GM06990 (cell line): ENCODE results near the gene MFAP3.

ENCODE experiments used
- DNase-seq: peaks from one replicate; pipeline ENCODE4 v3.0.0-alpha.2; 2011; ENCODE audit not compliant: insufficient read length; ENCODE audit errors: extremely low read depth
- H3K27me3 ChIP-seq: replicated peaks from 2 replicates; pipeline ENCODE4 v1.6.0; 2011; ENCODE audit warnings: low read length; ENCODE audit not compliant: control insufficient read depth, insufficient read depth
- H3K36me3 ChIP-seq: 2 replicates; pipeline ENCODE4 v1.5.1; 2011; ENCODE audit warnings: low read length; ENCODE audit not compliant: control insufficient read depth, insufficient read depth
- H3K4me3 ChIP-seq: replicated peaks from 2 replicates; pipeline ENCODE4 v1.5.1; 2011; ENCODE audit warnings: low read depth, mild to moderate bottlenecking, control low read depth, low read length
- CTCF ChIP-seq: IDR thresholded peaks from 2 replicates; pipeline ENCODE4 v1.5.1; 2011; ENCODE audit warnings: low read length, control low read depth, mild to moderate bottlenecking, inconsistent platforms; ENCODE audit not compliant: insufficient read depth, poor library complexity, severe bottlenecking

Gene MFAP3

GRCh38 chr5:154084062-154084639 lies 45.4 kb downstream of the MFAP3 start:
- Histone ChIP-seq H3K36me3 (no peaks in the 10 kb centered on the region), H3K27me3 (no peaks in the 10 kb centered on the region), H3K4me3 (no peak overlapping the region)
- no peak for DNase-seq
- no peak for TF ChIP-seq CTCF

GRCh38 chr5:154086146-154086545 lies 47.4 kb downstream of the MFAP3 start:
- no peak for DNase-seq
- H3K27me3 ChIP-seq: no peaks in the 10 kb centered on the region
- no peak overlapping the region for H3K4me3 ChIP-seq
- no peaks in the 10 kb centered on the region for H3K36me3 ChIP-seq
- TF ChIP-seq CTCF: no peak

GRCh38 chr5:154086641-154087040 lies 47.9 kb downstream of the MFAP3 start:
- no peaks in the 10 kb centered on the region for H3K27me3 ChIP-seq
- TF ChIP-seq CTCF: no peak
- no peak for DNase-seq
- H3K4me3 ChIP-seq: no peak overlapping the region
- H3K36me3 ChIP-seq: no peaks in the 10 kb centered on the region

GRCh38 chr5:154087260-154087659 lies 48.5 kb downstream of the MFAP3 start:
- DNase-seq: no peak
- Histone ChIP-seq H3K36me3 (no peaks in the 10 kb centered on the region), H3K4me3 (no peak overlapping the region), H3K27me3 (no peaks in the 10 kb centered on the region)
- TF ChIP-seq CTCF: no peak

GRCh38 chr5:154088801-154089200 lies 50.0 kb downstream of the MFAP3 start:
- no peak for TF ChIP-seq CTCF
- no peak for DNase-seq
- no peak overlapping the region for H3K4me3 ChIP-seq
- no peaks in the 10 kb centered on the region for H3K36me3 ChIP-seq
- H3K27me3 ChIP-seq: no peaks in the 10 kb centered on the region

- Histone ChIP-seq H3K27me3 (no peaks in the 10 kb centered on the region), H3K4me3 (no peak overlapping the region), H3K36me3 (no peaks in the 10 kb centered on the region)
- no peak for DNase-seq
- no peak for TF ChIP-seq CTCF
These were observed 51.9 kb downstream of the MFAP3 start for GRCh38 chr5:154090656-154091055.
